HG03378 (cell line): ENCODE results near the gene PPWD1.
"Not testable (repeated sequence)": the region's sequence is repeated elsewhere in the genome, so short reads cannot be mapped to it uniquely, and the experiment has no call there.

Experiments used
- ATAC-seq: cut with Tn5 transposase; IDR thresholded peaks from one replicate; pipeline ENCODE4 v1.9.1; 2021; ENCODE audit warnings: mild to moderate bottlenecking, moderate library complexity; ENCODE audit not compliant: unreplicated experiment

PPWD1 gene

DNA sequence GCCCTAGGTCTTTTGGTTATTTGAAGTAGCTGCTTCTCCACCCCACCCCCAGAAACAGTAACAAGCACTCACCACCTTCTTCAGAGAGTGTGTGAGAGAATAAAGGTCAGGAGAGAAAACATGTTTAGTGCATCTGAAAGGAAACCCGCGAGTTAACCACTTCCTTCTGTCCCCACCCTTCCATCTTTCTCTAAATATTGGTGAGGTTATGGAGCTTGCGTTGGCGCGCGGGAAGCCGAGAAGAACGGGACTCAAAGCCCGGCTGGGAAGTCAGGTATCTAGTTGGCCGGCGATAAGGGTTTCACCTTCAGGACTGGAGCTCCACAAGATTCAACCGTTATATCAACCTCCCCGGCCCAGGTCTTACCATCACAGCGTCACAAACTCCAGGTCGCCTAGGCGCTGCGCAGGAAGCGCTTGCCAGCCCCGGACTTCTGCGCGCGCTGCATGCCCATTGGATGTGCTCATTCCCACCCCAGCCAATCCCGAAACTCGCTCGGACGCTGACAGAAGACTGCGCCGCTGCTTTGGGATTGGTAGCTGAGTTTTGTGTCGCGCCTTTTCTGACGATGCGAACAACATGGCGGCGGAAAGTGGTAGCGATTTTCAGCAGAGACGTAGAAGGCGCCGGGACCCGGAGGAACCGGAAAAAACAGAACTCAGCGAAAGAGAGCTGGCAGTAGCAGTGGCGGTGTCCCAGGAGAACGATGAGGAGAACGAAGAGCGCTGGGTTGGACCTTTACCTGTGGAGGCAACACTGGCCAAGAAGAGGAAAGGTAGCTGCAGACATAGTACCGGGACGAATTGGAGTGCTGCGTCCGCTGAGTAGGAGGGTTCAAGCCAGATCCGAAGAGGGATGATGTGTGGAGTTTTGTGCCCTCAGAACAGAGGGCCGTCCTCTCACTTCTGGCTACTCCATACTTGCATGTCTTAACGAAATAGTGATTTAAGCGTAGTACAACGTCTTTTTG lies at the start of gene PPWD1, which contains the start of gene CENPK:
Gene PPWD1 (plus strand): TSS at position 566 of the 971 bp plus-strand sequence. CDS start 15 bp downstream, at position 581.
Gene CENPK (minus strand): TSS at position 438 of the 971 bp plus-strand sequence. CDS start 8,261 bp downstream, outside the sequence.
- ATAC-seq, result peak; percentile 98

DNA sequence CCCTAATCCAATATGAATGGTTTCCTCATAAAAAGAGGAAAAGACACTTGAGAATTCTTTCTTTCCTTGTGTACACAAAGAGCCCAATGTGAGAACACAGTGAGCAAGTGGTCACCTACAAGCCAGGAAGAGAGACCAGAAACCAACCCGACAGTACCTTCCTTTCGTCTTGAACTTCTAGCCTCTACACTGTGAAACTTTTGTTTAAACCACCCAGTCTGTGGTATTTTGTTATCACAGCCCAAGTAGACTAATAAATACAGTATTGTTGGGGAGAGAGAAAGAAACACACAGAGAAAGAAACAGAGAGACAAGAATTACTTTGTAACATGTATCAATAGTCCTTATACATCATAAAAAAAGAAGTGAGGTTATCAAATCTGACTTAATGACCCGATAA lies 37.4 kb upstream of the PPWD1 start:
- ATAC-seq, result no peak

DNA sequence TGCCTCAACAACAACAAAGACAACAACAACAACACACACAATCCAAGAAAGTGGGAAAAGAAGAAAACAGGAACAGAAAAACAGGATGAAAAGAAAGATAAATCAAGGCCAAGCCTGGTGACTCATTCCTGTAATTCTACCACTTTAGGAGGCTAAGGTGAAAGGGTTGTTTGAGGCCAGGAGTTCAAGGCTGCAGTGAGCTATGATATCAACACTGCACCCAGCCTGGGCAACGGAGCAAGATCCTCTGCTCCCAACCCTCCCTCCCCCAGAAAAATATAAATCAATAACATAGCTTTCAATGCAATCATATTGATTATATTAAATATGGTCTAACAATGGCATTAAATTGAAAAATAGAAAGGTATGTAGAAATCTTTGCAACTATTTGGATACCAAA lies 32.2 kb upstream of the PPWD1 start:
- ATAC-seq, result no peak

DNA sequence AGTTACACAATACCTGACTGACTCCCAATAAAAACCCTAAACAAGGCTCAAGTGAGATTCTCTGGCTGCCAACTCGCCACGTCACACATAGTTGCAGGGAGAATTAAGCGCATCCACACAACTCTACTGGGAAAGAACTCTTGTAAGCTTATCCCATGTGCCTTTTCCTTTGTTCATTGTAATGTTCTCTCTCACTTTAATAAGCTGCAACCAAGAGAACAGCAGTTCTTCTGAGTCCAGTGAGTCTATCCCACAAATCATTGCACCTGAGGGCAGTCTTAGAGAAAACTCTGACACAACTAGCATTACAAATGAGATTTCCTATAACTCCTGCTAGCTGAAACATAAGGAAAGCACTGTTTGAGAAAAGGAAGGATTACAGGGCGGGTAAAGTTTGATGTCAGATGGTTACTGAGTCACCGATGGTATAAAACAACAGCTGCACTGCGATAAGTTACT lies 27.5 kb upstream of the PPWD1 start:
- no peak for ATAC-seq

DNA sequence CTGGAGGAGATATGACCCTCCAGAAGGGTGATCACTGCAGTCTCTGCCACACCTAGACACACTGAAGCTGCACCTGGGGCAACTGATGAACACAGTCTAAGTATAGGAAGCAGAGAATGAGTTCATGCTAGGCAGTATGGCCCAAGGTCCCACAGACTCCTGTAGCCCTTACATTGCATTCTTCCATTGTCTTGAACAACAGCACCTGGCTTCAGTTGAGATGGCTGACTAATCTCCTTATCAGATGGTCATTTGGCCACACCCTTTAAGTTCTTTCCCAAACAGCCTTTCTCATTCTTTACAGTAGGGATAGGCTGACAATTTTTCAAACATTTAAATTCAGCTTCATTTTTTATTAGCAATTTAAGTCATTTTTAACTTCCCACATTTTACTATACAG lies 23.3 kb upstream of the PPWD1 start:
- no peak for ATAC-seq

DNA sequence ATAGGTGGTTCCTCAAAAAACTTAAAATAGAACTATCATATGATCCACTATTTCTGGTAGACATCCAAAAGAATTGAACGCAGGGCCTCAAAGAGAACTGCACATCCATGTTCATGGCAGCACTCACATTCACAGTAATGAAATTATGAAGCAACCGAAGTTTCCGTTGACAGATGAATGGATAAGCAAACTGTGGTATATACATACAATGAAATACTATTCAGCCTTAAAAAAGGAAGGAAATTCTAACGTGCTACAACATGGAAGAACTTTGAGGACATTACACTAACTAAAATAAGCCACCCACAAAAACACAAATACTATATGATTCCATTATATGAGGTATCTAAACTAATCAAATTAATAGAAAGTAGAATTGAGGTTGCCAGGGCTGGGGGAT lies 18.6 kb upstream of the PPWD1 start:
- ATAC-seq, result no peak

DNA sequence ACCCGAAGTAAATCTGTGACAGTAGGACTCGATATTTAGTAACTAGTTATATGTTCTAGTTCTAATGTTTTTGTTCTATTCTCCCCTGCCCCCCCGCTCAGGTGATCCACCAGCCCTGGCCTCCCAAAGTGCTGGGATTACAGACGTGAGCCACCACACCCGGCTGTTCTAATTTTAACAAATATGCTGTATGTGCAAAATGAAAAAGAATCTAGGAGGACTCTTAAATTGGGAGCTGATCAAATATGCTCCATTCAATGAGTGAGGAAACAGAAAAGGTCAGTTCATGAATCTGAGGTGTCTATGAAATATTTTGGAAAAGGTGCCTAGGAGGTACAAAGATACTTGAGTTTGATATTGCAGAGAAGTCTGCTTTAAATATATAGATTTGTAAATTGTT lies 17.0 kb upstream of the PPWD1 start:
- ATAC-seq, result no peak

DNA sequence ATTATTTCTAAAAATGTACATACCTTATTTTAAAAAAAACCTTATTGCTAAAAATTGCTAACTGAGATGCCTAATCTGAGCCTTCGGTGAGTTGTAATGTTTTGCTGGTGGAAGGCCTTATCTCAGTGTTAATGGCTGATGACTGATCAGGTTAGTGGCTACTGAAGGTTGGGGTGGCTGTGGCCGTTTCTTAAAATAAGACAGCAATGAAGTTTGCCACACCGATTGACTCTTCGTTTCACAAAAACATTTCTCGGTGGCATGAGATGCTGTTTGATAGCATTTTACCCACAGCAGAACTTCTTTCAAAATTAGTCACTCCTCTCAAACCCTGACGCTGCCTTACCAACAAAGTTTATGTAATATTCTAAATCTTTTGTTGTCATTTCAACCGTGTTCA lies 14.8 kb upstream of the PPWD1 start:
- ATAC-seq, result no peak

DNA sequence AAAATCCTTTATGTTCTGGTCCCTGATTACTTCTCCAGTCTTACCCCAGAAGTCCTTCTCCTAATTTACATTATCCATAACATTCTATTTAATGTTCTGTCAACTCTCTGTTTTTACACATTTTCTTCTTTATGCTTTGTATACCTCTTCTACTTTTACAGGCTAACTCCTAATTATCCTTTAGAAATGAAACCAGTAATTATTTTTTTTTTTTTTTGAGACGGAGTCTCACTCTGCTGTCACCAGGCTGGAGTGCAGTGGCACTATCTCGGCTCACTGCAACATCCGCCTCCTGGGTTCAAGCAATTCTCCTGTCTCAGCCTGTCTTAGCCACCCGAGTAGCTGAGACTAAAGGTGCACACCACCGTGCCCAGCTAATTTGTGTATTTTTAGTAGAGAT lies 9.2 kb upstream of the PPWD1 start:
- ATAC-seq, result no peak

DNA sequence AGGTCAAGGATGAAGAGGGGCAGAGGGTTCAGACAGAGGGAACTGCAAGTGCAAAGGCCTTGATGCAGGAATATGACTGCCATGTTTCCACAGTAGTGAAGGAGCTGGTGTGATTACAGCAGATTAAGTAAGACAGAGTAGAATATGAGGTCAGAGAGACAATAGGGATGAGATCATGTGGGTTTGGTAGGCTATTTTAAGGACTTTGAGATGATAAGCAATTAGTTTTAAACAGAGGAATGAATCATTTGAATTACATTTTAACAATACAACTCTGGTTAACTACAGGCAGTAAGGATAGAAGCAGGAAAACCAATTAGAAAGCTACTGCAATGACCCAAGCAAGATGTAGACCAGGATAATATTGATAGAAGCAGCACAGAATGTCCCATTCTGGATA lies 7.8 kb upstream of the PPWD1 start:
- ATAC-seq, result no peak

DNA sequence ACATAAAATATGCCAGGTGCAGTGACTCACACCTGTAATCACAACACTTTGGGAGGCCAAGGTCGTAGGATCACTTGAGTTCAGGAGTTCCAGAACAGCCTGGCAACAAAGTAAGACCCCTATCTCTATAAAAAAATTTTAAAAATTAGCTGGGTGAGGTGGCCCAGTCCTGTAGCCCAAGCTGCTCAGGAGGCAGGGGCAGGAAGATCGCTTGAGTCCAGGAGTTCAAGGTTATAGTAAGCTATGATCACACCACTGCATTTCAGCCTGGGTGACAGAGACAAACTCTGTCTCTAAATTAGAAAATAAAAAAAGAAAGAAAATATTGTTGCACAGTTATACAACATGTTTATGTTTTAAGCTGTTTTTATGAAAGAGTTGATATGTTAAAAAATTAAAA lies 6.9 kb upstream of the PPWD1 start:
- ATAC-seq, result no peak

DNA sequence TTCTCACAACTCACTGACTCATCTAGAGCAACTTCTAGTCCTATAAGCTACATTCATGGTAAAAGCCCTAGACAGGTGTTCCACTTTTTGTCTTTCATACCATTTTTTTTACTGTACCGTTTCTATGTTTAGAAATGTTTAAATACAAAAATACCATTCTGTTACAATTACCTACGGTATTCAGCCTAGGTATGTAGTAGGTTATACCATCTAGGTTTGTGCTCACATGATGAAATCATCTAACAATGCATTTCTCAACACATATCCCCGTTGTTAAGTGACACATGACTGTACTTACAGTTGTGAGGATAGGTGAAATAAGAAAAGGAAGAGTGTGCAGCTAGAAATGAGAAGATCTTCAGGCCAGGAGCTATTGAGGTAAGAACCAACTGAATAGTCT lies 6.4 kb upstream of the PPWD1 start:
- ATAC-seq, result no peak

DNA sequence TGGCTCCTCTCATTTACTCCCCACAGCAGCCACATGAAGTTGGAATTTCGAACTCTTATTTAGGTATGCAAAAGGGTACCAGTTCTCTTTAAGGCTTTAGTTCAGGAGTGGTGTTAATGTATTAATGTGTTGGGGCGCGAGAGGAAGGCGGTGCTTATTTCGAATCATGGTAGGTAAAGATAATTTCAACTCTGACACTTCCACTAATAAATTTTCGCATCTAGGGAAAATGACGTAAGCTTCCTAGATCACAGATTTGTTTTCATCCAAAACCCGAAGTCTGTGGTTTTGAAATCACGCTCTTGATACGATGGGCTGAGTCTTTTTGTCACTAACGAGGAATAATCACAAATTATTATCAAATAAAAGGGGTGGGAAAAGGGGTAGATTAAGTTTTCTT lies 681 bp downstream of the PPWD1 start:
- ATAC-seq, result no peak

DNA sequence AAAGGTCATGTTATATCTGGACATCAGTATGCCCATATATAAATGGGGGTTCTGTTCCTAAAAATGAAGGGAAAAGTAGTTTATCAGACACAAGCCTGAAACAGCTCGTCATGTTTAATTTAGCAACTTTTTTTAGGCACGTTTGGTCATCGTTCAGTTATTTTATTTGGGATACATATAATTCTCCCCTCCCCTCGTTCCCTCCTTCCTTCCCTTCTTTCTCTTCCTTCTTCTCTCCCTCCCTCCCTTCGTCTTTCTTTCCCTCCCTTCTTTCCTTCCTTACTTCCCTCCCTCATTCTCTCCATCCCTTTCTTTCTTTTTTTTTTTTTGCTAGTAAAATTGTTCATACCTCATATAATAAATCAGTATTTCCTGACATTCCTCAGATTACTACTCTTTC lies 3.4 kb downstream of the PPWD1 start:
- ATAC-seq, result no peak

DNA sequence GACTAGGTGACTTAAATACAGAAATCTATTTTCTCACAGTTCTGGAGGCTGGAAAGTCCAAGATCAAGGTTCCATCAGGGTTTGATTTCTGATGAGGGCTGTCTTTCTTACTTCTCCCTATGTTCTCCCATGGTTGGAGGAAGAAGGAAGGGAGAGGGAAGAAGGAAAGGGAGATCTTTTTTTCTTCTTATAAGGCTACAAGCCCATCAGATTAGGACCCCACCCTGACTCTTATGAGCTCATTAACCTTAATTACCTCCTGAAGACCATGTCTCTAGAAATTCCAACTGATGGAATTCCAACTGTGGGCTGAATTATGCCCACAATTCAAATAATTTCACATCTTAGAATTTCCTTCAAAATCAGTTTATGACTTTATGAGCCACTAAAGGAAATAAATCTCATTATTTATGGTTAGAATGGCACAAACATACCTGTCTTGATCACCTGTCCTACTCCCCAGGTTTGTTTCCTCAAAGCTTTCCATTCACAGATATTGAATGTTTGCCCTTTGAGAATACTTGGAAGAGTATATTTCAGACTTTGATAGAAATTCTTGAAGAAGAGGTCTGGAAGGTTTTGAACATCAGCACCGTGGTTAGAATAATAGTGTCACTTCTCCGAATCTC lies 7.6 kb downstream of the PPWD1 start:
- ATAC-seq, result no peak

DNA sequence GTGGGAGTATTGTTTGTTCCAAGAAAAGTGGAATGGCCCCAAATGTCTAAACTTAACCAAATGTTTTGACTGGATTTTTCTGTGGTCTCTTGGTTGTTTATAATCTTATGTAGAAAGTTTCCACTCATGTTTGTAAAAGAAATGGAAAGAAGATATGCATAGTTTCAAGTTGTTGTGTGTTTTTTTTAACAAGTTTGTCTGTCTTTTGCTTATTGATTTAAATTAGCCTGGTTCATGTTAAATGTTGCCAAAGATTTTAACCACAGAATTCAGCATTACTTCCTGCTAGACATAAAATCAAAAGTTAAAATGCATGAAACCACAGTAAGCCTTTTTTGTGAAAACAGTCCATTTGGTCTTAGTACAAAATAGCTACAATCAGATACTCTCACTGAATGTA lies 14.0 kb downstream of the PPWD1 start:
- no peak for ATAC-seq

DNA sequence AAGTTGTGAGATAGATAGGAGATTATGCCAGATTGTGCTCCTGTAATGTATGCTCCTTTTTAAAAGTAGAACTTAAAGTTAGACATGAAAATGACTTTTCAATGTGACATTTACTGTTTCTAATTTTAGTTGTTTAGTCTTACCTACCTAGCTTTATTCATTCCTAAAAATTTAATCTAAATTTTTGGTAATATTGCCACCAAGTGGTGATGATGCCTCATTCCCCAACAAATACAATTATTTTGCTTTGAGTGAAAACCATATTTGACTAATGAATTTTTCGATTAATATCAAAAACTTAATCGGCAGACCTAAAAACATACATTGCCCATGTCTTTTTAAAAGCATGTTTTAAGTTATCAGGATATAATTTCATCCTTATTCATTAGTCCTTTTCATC lies 25.6 kb downstream of the PPWD1 start:
- ATAC-seq, result no peak

DNA sequence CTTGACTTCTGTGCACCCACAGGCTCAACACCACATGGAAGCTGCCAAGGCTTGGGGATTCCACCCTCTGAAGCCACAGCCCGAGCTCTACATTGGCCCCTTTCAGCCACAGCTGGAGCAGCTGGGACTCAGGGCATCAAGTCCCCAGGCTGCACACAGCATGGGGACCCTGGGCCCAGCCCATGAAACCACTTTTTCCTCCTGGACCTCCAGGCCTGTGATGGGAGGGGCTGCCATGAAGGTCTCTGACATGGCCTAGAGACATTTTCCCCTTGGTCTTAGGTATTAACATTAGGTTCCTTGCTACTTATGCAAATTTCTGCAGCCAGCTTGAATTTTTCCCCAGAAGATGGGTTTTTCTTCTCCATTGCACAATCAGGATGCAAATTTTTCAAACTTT lies 38.7 kb downstream of the PPWD1 start:
- not testable (repeated sequence) for ATAC-seq

DNA sequence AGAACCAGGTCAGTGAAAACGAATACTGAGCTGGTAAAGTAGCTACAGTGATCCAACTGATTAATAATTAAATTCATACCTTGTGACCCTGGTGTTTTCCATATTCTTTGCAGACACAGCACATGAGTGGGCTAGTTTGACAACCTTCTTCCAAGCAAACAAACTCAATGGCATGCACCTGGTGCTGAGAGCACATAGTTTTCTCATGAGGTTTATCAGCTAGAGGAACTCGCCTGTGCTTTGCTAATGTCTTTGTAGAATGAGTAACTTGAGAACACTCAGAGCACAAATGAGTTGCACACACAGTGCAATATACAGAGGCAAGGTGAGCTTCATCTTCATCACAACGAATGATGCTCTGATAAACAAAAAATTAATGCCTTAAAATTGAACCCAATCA lies 48.4 kb downstream of the PPWD1 start:
- ATAC-seq, result no peak

DNA sequence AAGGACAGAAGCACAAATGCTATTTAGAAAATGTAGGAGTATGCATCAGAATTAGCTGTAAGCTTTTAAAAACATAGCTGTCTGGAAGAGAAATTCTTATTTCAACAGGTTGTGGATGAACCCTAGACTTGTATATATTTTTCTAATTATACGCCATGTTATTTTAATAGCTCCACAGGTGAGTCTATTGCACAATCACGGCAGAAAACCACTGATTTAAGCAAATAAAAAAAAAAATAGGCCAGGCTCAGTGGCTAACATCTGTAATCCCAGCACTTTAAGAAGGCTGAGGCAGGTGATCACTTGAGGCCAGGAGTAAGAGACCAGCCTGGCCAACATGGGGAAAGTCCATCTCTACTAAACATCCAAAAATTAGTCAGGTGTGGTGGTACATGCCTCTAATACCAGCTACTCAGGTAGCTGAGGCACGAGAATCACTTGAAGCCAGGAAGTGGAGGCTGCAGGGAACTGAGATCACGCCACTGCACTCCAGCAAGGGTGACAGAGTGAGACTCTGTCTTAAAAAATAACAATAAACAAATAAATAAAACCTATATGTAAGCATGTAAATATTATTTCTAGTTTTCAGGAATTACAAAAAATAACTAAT lies 49.3 kb downstream of the PPWD1 start:
- no peak for ATAC-seq

DNA sequence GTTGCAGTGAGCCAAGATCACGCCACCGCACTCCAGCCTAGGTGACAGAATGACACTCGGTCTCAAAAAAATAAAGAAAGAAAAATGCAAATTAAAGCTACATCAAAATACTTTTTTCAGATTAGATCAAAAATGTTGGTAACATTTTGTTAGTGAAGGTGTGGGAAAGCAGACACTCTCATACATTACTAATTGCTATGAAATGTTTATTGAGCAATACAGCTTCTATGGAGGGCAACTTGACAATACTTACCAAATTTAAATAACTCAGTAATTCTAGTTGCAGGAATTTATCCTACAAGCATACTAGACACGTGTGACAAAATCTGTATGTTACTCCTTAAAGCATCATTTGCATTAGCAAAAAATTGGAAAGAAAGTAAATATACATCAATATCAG lies 56.9 kb downstream of the PPWD1 start:
- no peak for ATAC-seq

DNA sequence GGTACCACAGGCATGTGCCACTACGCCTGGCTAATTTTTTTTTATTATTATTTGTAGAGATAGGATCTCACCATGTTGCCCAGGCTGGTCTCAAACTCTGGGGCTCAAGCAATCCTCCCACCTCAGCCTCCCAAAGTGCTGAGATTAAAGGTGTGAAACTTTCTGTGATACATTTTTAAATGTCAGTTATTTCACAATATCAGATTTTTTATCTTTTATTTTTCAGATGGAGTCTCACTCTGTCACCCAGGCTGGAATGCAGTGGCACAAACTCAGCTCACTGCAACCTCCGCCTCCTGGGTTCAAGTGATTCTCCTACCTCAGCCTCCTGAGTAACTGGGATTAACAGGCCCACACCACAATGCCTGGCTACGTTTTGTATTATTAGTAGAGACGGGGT lies 58.9 kb downstream of the PPWD1 start:
- ATAC-seq, result not testable (repeated sequence)
